Measurements from ENCODE around the gene ADGRB3.

- TF ChIP-seq EZH2 (IDR thresholded peaks at IDR 0.05) (no peak), POLR2AphosphoS5 (IDR thresholded peaks at IDR 0.05; ENCODE audit: borderline replicate concordance, low read depth, low read length) (peak; percentile 42; the same call in 1 of the 2 replicates)
Measured at GRCh38 chr6:68651011-68651985, 16.2 kb downstream of the ADGRB3 start.

Measured in SK-N-MC (cell line).